Upper lobe of left lung (tissue), 6 donors: ENCODE results near the gene PRR13. TPM values are rescaled to one million over a fixed set of nuclear protein-coding genes. Genes with fewer than 3 reads are reported as not detected.
A peak's percentile ranks its signal among the peaks of the same experiment; 100 is the strongest.

Source experiments
- ATAC-seq, 2 donors: fragments of 200-7000 bp; cut with Tn5 transposase; one replicate each; pipeline ENCODE4 v1.9.1; 2022; ENCODE audit warnings: mild to moderate bottlenecking in 2 of 2, moderate library complexity in 2 of 2; ENCODE audit not compliant: low FRiP score in 2 of 2
- DNase-seq, 2 donors: peaks; one replicate each; pipeline ENCODE4 v3.0.0-alpha.2; 2019 to 2020
- H3K27ac ChIP-seq, 4 donors: fragments of 200-600 bp; sonication (generic); one replicate each; pipeline ENCODE4 v1.5.1; 2016 to 2019
- H3K27me3 ChIP-seq, 4 donors: fragments of 200-600 bp; sonication (generic); one replicate each; pipeline ENCODE4 v1.5.1; 2017 to 2019
- H3K36me3 ChIP-seq, 4 donors: fragments of 200-600 bp; sonication (generic); one replicate each; pipeline ENCODE4 v1.5.1; 2016 to 2019
- H3K4me1 ChIP-seq, 4 donors: fragments of 200-600 bp; sonication (generic); one replicate each; pipeline ENCODE4 v1.5.1; 2018 to 2019
- H3K4me3 ChIP-seq, 4 donors: fragments of 200-600 bp; sonication (generic); one replicate each; pipeline ENCODE4 v1.5.1; 2017 to 2019; ENCODE audit warnings: mild to moderate bottlenecking in 2 of 4, moderate library complexity in 1 of 4
- H3K9me3 ChIP-seq, 4 donors: fragments of 200-600 bp; sonication (generic); one replicate each; pipeline ENCODE4 v1.5.1; 2018 to 2019
- EP300 ChIP-seq, 4 donors: sonication (generic); formaldehyde crosslinking; IDR thresholded peaks; one replicate each; pipeline ENCODE4 v1.5.1; 2017; ENCODE audit warnings: antibody characterized with exemption in 4 of 4, control low read depth in 2 of 4
- POLR2A ChIP-seq, 4 donors: fragments of 450-650 bp; IDR thresholded peaks; one replicate each; pipeline ENCODE4 v1.5.1; 2016 to 2017; ENCODE audit warnings: antibody characterized with exemption in 4 of 4, mild to moderate bottlenecking in 2 of 4
- POLR2AphosphoS5 ChIP-seq, 2 donors: sonication (generic); formaldehyde crosslinking; IDR thresholded peaks; one replicate each; pipeline ENCODE4 v1.5.1; 2017; ENCODE audit warnings: antibody characterized with exemption in 2 of 2
- WGBS, 2 donors: methylation state at CpG; one replicate each; pipeline ENCODE4 v1.1.5; 2017 to 2018; 5-methylcytosine and 5-hydroxymethylcytosine counted together
- total RNA-seq, 6 donors: library from RNA; depleted of rRNA in 4 of 6; stranded (reverse); fragments of >200 nt in 4 of 6; gene quantifications; one replicate each; pipeline versions ENCODE4 v1.1.0 to v1.2.1, GENCODE V29; 2016 to 2021
- TF ChIP-seq, protein P1 (sequence below), 6 experiments: fragments of 450-650 bp in 4 of 6; fragments of 200-600 bp in 2 of 6; sonication (generic) in 2 of 6; IDR thresholded peaks; one replicate each; pipeline ENCODE4 v1.5.1; 2016 to 2019; ENCODE audit warnings: antibody characterized with exemption in 6 of 6
- donor health status: DM: no; HTN: no; CAD: no; lungs with moderate emphysema.
- donor health status: DM: no; HTN: yes; CAD: no; lungs with severe emphysema.

PRR13 gene
- total RNA-seq, 6 donors from 2014 or later: 81.5 to 198 (median 105) TPM

DNA sequence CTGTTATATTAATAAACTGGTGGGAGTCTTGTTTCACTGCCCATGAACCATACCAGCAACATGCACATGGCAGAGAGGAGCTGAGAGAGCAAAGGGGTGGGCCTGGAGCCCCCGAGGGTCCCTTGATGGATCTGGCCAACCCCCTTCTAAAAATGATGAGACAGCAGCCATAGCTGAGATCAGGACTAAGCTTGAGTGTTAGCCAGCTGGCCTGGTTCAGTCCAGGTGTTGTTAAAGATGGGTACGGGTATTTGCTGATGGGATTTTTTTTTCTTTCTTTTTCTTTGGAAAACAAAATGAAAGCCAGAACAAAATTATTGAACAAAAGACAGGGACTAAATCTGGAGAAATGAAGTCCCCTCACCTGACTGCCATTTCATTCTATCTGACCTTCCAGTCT, 26.3 kb downstream of the PRR13 start:
- Histone ChIP-seq H3K4me1 (peaks cover 10 to 15% (median 13%) of the 10 kb centered on the region in 4 donors), H3K36me3 (peaks cover 80 to 100% (median 100%) of the 10 kb centered on the region in 4 donors), H3K4me3 (no peak overlapping the region), H3K9me3 (no peaks in the 10 kb centered on the region), H3K27ac (no peak overlapping the region), H3K27me3 (no peaks in the 10 kb centered on the region)
- no peak for ATAC-seq
- TF ChIP-seq, protein P1, sequence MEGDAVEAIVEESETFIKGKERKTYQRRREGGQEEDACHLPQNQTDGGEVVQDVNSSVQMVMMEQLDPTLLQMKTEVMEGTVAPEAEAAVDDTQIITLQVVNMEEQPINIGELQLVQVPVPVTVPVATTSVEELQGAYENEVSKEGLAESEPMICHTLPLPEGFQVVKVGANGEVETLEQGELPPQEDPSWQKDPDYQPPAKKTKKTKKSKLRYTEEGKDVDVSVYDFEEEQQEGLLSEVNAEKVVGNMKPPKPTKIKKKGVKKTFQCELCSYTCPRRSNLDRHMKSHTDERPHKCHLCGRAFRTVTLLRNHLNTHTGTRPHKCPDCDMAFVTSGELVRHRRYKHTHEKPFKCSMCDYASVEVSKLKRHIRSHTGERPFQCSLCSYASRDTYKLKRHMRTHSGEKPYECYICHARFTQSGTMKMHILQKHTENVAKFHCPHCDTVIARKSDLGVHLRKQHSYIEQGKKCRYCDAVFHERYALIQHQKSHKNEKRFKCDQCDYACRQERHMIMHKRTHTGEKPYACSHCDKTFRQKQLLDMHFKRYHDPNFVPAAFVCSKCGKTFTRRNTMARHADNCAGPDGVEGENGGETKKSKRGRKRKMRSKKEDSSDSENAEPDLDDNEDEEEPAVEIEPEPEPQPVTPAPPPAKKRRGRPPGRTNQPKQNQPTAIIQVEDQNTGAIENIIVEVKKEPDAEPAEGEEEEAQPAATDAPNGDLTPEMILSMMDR (IDR thresholded peaks at IDR 0.05): no peak
- no peak for TF ChIP-seq EP300 (IDR thresholded peaks at IDR 0.05)
- TF ChIP-seq POLR2A (IDR thresholded peaks at IDR 0.05): no peak
- TF ChIP-seq POLR2AphosphoS5 (IDR thresholded peaks at IDR 0.05): no peak
- WGBS, 2 donors: 76 to 77% methylated on average over 2 of the region's 2 CpGs
- no peak for DNase-seq

DNA sequence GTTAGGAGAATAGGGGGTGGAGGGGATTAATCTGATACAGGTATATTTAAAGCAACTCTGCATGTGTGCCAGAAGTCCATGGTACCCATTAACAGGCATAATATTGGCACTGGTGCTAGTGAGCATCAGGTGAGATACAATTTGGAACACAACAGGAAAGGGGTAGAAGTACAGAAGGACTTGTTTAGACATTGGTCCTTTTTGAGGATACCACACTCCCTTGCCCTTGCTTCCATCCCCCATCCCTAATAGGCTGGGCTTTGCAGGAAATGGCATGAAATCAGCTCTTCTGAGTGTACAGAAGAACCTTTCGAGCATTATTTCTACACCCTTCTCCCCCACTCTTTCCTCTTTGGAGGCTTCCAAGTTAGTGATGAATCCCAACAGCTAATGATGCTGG, 26.7 kb downstream of the PRR13 start:
- DNase-seq (no peak), ATAC-seq (no peak)
- Histone ChIP-seq H3K36me3 (peaks cover 76 to 100% (median 100%) of the 10 kb centered on the region in 4 donors), H3K27ac (no peak overlapping the region), H3K4me3 (no peak overlapping the region), H3K4me1 (peaks cover 11 to 19% (median 15%) of the 10 kb centered on the region in 4 donors), H3K27me3 (no peaks in the 10 kb centered on the region), H3K9me3 (no peaks in the 10 kb centered on the region)
- TF ChIP-seq, protein P1 (IDR thresholded peaks at IDR 0.05): no peak
- TF ChIP-seq POLR2A (IDR thresholded peaks at IDR 0.05) (no peak), POLR2AphosphoS5 (IDR thresholded peaks at IDR 0.05) (no peak)
- WGBS, 2 donors: 77 to 81% methylated on average over 1 of the region's 1 CpG

DNA sequence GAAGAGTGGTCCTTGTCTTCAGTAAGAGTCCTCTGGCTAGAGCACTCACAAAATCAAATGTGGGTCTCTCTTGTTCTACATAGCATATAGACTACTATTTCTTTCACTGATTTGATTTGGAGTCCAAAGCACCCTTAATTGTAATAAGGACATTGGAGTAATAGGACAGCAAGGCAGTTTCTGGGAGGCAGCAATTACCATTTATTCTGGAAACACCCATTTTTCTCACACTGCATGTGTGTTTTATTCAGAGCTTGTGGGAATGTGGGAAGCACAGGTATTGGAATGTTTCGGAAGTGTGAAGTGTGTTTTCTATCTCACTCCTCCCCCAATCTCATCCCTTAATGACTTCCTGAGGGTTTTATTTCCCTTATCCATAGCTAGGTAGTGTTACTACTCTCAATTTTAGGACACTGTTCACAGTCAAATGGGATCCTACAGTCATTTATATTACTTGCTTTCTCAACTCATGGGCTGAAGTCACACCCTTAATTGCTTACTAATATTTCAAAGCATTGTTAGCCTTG, 30.6 kb downstream of the PRR13 start:
- H3K36me3 ChIP-seq: peaks cover 67 to 100% (median 98%) of the 10 kb centered on the region in 4 donors
- no peak overlapping the region for H3K27ac ChIP-seq
- WGBS, 2 donors: 72 to 90% methylated on average over 1 of the region's 1 CpG

DNA sequence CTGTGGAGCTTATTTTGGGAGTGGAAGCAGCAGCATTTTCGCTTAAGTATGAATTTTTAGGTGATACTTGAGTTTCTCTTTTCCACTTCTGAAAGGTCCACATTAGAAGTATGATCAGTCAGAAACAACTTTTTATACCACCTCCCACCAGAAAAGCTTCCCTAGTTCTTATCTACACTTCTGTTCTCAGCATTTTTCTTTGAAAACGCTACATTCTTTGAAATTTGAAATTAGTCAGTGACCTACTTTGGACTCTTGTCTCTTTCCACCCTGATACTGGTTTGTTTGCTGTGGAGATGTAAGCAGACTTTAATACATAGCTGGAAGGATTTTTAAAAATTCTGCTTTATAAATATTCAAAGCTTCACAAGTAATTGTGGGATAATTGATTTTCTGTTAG, 32.5 kb downstream of the PRR13 start:
- TF ChIP-seq EP300 (IDR thresholded peaks at IDR 0.05) (no peak), POLR2A (IDR thresholded peaks at IDR 0.05) (no peak), POLR2AphosphoS5 (IDR thresholded peaks at IDR 0.05) (no peak)
- TF ChIP-seq, protein P1 (IDR thresholded peaks at IDR 0.05): no peak
- Histone ChIP-seq H3K4me1 (peaks cover 15 to 41% (median 23%) of the 10 kb centered on the region in 4 donors), H3K9me3 (no peaks in the 10 kb centered on the region), H3K27ac (peak overlapping the region in 1 of 4 donors; percentile 32), H3K4me3 (no peak overlapping the region), H3K36me3 (peaks cover 54 to 100% (median 96%) of the 10 kb centered on the region in 4 donors), H3K27me3 (no peaks in the 10 kb centered on the region)
- WGBS, 2 donors: 65 to 77% methylated on average over 2 of the region's 2 CpGs
- no peak for DNase-seq
- no peak for ATAC-seq

More for the DNA sequence above, 30.6 kb downstream of the PRR13 start:
- H3K9me3 ChIP-seq: no peaks in the 10 kb centered on the region
- TF ChIP-seq EP300 (IDR thresholded peaks at IDR 0.05) (no peak), POLR2AphosphoS5 (IDR thresholded peaks at IDR 0.05) (no peak)
- H3K27me3 ChIP-seq: no peaks in the 10 kb centered on the region
- peaks cover 15 to 33% (median 23%) of the 10 kb centered on the region in 4 donors for H3K4me1 ChIP-seq
- DNase-seq (no peak), ATAC-seq (no peak)
- H3K4me3 ChIP-seq: no peak overlapping the region

DNA sequence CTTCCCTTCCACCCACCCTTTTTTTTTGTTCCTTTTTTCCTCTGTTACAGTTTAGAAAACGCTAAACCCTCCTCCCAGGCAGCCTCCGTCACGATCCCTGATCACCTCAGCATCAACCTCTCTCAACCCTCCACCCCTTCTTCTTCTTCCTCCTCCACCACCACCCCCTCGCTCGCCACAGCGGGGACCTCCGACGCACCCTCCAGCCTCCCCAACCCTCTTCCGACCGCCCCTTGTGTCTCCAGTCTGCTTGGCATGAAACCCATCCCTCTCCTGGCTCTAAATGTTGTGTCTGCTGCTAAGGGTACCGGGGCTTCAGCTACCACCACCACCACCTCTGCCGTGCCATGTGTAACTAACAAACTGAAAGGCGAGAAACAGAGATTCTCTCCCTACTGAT, 33.3 kb downstream of the PRR13 start:
- Histone ChIP-seq H3K4me1 (peaks cover 15 to 43% (median 23%) of the 10 kb centered on the region in 4 donors), H3K27me3 (no peaks in the 10 kb centered on the region), H3K27ac (peak overlapping the region in 2 of 4 donors; percentile 32 to 40), H3K9me3 (no peaks in the 10 kb centered on the region), H3K4me3 (no peak overlapping the region), H3K36me3 (peaks cover 48 to 100% (median 95%) of the 10 kb centered on the region in 4 donors)
- peak in 1 of 2 donors; percentile 52 for DNase-seq
- ATAC-seq: no peak
- no peak for TF ChIP-seq POLR2A (IDR thresholded peaks at IDR 0.05)
- TF ChIP-seq, protein P1 (IDR thresholded peaks at IDR 0.05): no peak
- no peak for TF ChIP-seq EP300 (IDR thresholded peaks at IDR 0.05)
- TF ChIP-seq POLR2AphosphoS5 (IDR thresholded peaks at IDR 0.05): no peak
- 64 to 69% methylated on average over 13 of the region's 13 CpGs for WGBS, 2 donors
